LNCAP (cell line): ENCODE measurements around the gene CTBP1.

Experiments used
- TF ChIP-seq, protein P1 (sequence below): fragments of 450-650 bp; IDR thresholded peaks from 2 replicates; pipeline ENCODE4 v1.5.1; 2017; ENCODE audit warnings: mild to moderate bottlenecking

Gene CTBP1

DNA sequence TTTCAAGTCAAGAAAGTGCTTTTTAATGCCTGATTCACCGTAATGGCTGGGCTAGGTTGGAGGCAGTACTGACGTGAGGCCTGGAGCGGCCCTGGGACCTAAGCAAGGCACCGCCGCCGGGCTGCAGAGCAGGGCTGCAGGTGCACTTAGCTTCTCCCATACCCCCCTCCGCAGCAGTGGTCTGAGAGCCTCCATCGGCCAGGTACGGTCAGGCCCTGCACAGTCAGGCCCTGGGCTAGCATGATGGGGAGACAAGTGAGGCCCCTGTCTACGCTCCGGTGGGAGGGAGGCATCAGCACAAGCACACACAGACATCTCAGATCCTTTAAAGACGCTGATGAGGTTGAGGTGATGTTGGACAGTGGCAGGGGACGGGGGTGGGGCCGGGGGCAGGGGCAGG is 45.5 kb upstream of the CTBP1 start:
- TF ChIP-seq, protein P1, sequence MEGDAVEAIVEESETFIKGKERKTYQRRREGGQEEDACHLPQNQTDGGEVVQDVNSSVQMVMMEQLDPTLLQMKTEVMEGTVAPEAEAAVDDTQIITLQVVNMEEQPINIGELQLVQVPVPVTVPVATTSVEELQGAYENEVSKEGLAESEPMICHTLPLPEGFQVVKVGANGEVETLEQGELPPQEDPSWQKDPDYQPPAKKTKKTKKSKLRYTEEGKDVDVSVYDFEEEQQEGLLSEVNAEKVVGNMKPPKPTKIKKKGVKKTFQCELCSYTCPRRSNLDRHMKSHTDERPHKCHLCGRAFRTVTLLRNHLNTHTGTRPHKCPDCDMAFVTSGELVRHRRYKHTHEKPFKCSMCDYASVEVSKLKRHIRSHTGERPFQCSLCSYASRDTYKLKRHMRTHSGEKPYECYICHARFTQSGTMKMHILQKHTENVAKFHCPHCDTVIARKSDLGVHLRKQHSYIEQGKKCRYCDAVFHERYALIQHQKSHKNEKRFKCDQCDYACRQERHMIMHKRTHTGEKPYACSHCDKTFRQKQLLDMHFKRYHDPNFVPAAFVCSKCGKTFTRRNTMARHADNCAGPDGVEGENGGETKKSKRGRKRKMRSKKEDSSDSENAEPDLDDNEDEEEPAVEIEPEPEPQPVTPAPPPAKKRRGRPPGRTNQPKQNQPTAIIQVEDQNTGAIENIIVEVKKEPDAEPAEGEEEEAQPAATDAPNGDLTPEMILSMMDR, result no peak

DNA sequence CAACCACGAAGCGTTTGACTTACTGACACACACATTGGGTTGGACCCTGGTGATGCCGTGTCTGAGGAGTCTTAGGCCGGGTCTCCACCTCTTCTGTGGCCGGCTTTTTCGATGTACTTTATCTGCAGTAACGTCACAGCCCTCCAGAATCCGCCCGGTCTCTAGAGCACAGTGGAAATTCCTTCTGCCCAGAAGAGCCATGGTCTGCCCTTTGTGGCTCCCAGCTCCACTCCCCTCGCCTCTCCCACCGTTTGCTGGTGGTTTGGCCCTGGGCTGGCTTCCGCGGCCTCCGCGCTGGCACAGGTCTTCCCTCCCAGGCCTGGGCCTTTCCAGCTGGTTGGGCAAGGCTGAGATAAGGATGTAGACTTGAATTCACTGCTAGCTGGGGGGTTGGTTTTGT is 45.1 kb upstream of the CTBP1 start:
- TF ChIP-seq, protein P1, result no peak

DNA sequence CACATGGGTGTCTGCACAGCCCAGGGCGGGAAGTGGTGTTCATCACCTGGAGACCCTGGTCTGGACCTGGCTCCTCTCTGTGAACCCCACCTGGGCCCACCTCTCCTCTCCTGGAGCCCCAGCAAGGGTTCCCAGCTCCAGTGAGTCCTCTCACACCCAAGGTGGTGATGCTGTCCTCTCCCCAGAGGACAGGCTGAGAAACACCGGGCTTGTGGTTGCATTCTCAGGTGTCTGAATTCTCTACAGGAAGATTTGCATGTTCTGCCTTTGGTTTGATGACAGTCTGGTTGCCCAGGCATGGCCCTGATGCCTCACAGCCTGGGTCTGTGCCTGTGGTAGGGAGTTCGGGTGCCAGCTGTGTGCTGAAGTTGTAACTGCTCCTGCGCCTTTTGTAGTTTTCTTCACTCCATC is 44.6 kb upstream of the CTBP1 start:
- TF ChIP-seq, protein P1, result no peak

DNA sequence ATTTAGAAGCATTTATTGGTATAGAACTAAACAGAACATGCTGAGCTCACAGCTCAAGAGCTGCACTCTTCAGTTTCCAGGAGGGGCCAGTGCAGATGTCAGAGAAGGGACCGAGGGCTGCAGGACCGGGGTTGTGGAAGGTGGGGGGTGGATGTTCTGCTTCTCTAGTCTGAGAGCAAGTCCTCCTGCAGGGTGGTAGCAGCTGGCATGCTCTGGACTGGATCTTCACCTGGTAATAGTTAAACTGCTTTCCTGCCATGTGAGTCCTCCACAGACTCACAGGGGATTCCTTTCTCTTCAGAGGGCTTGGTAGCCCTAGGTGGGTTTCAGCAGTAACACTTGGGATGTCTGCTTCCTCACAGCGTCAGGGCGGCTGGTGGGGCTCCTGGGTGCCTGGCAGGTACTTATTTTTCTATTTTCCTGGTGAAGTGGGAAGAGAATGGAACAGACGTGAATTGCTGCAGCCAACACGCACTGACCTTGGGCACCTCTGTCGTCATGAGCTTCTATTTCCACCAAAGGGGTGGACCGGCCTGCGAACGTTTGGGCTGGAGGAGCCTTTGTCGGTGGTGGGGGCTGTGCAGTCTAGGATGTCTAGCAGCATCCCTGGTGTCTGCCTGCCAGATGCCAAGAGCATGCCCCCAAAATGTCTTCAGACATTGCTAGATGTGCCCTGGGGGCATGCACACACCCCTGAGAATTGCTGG is 43.2 kb upstream of the CTBP1 start:
- TF ChIP-seq, protein P1, result no peak

DNA sequence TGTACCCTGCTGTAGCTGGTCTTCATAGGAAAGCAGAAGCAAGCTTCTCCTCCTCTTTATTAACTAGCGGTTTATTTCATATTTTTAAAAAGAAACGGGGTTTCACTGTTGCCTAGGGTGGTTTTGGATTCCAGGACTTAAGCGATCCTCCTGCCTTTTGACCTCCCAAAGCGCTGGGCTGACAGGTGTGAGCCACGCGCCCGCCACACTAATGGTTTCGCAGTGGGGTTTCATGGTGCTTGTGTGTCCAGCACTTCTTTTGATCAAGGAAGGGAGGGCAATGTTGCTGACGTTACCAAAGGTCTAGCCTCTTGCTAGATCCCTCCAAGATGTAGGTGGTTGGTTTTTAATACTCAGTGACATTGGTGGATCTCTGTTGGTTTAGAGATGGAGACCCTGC is 42.2 kb upstream of the CTBP1 start:
- TF ChIP-seq, protein P1, result no peak

DNA sequence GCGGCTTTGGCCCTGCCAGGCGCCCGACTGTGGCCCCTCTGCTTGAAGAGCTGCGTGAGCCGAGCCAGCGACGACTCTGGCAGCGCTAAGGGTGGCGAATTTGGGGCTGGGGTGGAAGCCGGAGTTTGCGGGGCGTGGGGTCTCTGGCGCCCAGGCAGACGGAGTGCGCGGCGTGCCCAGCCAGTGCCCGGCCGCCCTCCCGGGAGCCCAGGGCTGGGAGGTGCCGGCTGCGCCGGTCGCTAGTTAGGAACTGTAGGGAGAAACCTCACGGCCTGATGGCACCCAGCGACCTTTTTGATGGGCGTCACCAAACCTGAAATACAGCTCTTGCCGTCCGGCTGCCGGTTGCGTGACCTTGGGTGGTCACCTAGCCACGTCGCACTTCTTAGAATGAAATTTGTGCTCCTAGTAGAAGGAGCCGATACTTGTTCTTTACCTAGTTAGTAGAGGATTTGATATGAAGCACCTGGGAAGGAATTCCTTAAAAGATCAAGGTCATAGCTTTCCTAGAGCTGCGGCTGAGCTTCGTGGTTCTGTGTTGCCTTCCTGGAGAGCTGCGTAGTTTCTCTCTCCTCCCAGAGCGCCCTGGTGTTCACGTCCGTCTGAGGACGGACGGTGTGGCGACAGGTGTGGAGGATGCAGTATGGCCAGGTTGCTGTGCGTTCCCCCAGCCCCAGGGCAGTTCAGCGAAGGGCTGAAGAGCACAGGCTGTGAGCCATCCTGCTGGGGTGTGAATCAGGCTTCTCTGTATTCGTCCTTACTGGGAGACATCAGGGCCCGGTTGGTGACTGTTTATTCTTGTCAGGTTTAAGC is 41.4 kb upstream of the CTBP1 start:
- TF ChIP-seq, protein P1, result no peak

DNA sequence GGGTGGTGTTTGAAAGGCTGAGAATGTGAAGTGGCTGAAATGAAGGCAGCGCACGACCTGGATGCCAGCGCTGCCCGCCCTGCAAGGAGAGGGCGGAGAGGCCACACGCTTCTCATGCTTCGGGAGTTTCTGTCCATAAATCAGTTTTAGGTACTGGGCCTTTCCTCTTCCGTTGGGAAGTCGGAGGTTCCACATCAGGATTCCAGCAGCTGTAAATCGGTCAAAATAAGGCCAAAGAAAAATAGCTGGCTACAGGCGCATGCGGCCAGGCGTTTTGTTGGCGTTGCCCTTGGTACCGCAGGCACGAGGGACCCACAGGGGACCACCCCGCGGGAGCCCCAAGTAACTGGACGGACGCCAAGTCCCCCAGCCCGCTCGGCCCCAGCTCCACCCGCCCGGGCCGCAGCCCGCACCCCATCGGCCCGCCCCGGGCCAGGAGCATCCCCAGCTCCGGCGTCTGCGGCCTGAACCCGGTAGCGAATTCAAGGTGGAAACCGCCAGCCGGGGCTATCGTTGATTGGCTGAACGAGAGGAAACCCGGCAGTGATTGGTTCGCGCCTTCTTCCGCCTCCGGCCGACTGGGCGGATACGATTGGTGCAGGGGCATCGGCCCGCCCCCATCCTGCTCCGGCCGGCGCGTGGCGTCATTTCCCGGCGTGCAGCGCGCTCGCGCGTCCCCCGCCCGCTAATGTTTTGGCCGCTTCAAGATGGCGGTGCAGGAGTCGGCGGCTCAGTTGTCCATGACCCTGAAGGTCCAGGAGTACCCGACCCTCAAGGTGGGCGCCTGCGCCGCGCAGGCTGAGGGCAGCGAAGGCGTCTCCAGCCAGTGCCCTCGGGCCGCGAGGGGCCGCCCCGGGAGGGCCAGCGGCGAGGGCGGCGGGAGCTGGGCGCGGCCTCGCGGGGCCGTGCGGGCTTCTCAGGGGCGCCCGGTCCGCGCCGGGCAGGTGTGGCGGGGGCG is 40.6 kb upstream of the CTBP1 start, which contains the start of gene MAEA:
Gene MAEA (plus strand): TSS at position 685 of the 958 bp plus-strand sequence. CDS start 23 bp downstream, at position 708.
- TF ChIP-seq, protein P1, result no peak
